Ramos (cell line): ENCODE measurements around the gene FAM216B.

ENCODE experiments used
- in situ Hi-C: fragments of 300-500 bp; cut with MboI; formaldehyde crosslinking; loops from one replicate; pipeline ENCODE4 v1.14.3; 2022; ENCODE audit warnings: low sequenced_read_pairs; ENCODE audit not compliant: unreplicated experiment

Gene FAM216B

GRCh38 chr13:42821437-42821836 lies 40.1 kb downstream of the FAM216B start:
- in situ Hi-C loops = no loop called here

GRCh38 chr13:42832341-42833096 lies 51.1 kb downstream of the FAM216B start:
- in situ Hi-C loops = no loop called here

GRCh38 chr13:42834946-42835345 lies 53.6 kb downstream of the FAM216B start:
- in situ Hi-C loops = no loop called here

- in situ Hi-C loops = no loop called here
Observed at GRCh38 chr13:42836930-42837690, 55.7 kb downstream of the FAM216B start.
